Tibial nerve (tissue), 4 donors: Measurements from ENCODE around the gene AKT1. TPM values are rescaled to one million over a fixed set of nuclear protein-coding genes. Genes with fewer than 3 reads are reported as not detected.
A peak's percentile ranks its signal among the peaks of the same experiment; 100 is the strongest.

ENCODE experiments used
- DNase-seq, 2 donors: peaks; one replicate each; pipeline ENCODE4 v3.0.0-alpha.2; 2019; ENCODE audit warnings: low spot score in 2 of 2
- H3K27ac ChIP-seq, 4 donors: fragments of 200-600 bp; sonication (generic) in 3 of 4; one replicate each; pipeline ENCODE4 v1.5.1; 2017 to 2019; ENCODE audit warnings: mild to moderate bottlenecking in 1 of 4
- H3K27me3 ChIP-seq, 2 donors: fragments of 200-600 bp; sonication (generic) in 1 of 2; one replicate each; pipeline versions ENCODE4 v1.5.1 to v1.6.0; 2017 to 2019
- H3K36me3 ChIP-seq, 3 donors: fragments of 200-600 bp; sonication (generic); one replicate each; pipeline ENCODE4 v1.5.1; 2018 to 2019
- H3K4me1 ChIP-seq, 4 donors: fragments of 200-600 bp; sonication (generic) in 3 of 4; one replicate each; pipeline ENCODE4 v1.5.1; 2017 to 2019
- H3K4me3 ChIP-seq, 4 donors: fragments of 200-600 bp; sonication (generic) in 3 of 4; one replicate each; pipeline ENCODE4 v1.5.1; 2017 to 2019; ENCODE audit warnings: mild to moderate bottlenecking in 1 of 4, moderate library complexity in 1 of 4
- H3K9me3 ChIP-seq, 4 donors: fragments of 200-600 bp; sonication (generic) in 3 of 4; one replicate each; pipeline ENCODE4 v1.5.1; 2017 to 2019
- CTCF ChIP-seq, 5 experiments: fragments of 200-600 bp in 3 of 5; fragments of 450-650 bp in 2 of 5; sonication (generic) in 3 of 5; IDR thresholded peaks; one replicate each; pipeline ENCODE4 v1.5.1; 2016 to 2019; ENCODE audit warnings: antibody characterized with exemption in 5 of 5, mild to moderate bottlenecking in 3 of 5, moderate library complexity in 2 of 5
- EP300 ChIP-seq, 2 donors: sonication (generic); formaldehyde crosslinking; IDR thresholded peaks; one replicate each; pipeline ENCODE4 v1.6.1; 2017; ENCODE audit warnings: antibody characterized with exemption in 2 of 2, mild to moderate bottlenecking in 1 of 2
- POLR2A ChIP-seq, 2 donors: fragments of 450-650 bp; IDR thresholded peaks; one replicate each; pipeline ENCODE4 v1.6.1; 2017; ENCODE audit warnings: antibody characterized with exemption in 2 of 2, mild to moderate bottlenecking in 2 of 2, moderate library complexity in 2 of 2
- WGBS, 2 donors: methylation state at CpG; one replicate each; pipeline ENCODE4 v1.1.5; 2018; 5-methylcytosine and 5-hydroxymethylcytosine counted together
- total RNA-seq, 4 donors: library from RNA; depleted of rRNA; stranded (reverse); fragments of >200 nt; gene quantifications; one replicate each; pipeline ENCODE4 v1.1.0, GENCODE V29; 2016

AKT1 gene
- total RNA-seq, 4 donors from 2014 or later: 130 to 199 (median 144) TPM

- Histone ChIP-seq H3K4me3 (no peak overlapping the region), H3K27me3 (no peaks in the 10 kb centered on the region), H3K9me3 (peaks cover 0 to 5% (median 0%) of the 10 kb centered on the region in 4 donors), H3K4me1 (peaks cover 0 to 35% (median 16%) of the 10 kb centered on the region in 4 donors), H3K27ac (no peak overlapping the region), H3K36me3 (peaks cover 0 to 10% (median 0%) of the 10 kb centered on the region in 3 donors)
- 81% methylated on average over 16 to 27 of the region's 27 CpGs for WGBS, 2 donors
- DNase-seq: no peak
- no peak for TF ChIP-seq CTCF (IDR thresholded peaks at IDR 0.05)
- no peak for TF ChIP-seq POLR2A (IDR thresholded peaks at IDR 0.05)
- no peak for TF ChIP-seq EP300 (IDR thresholded peaks at IDR 0.05)
Observed at GRCh38 chr14:104821971-104822608, 26.5 kb upstream of the AKT1 start.

- 83 to 84% methylated on average over 16 to 23 of the region's 23 CpGs for WGBS, 2 donors
- no peak overlapping the region for H3K27ac ChIP-seq
- no peak for DNase-seq
- H3K4me3 ChIP-seq: no peak overlapping the region
- peaks cover 0 to 37% (median 19%) of the 10 kb centered on the region in 4 donors for H3K4me1 ChIP-seq
- peaks cover 0 to 10% (median 0%) of the 10 kb centered on the region in 3 donors for H3K36me3 ChIP-seq
- H3K27me3 ChIP-seq: no peaks in the 10 kb centered on the region
- TF ChIP-seq POLR2A (IDR thresholded peaks at IDR 0.05): no peak
- no peak for TF ChIP-seq EP300 (IDR thresholded peaks at IDR 0.05)
- no peak for TF ChIP-seq CTCF (IDR thresholded peaks at IDR 0.05)
- peaks cover 0 to 5% (median 0%) of the 10 kb centered on the region in 4 donors for H3K9me3 ChIP-seq
Observed at GRCh38 chr14:104821229-104821945, 25.8 kb upstream of the AKT1 start.

GRCh38 chr14:104820669-104821228, 25.2 kb upstream of the AKT1 start:
- Histone ChIP-seq H3K36me3 (peaks cover 0 to 10% (median 0%) of the 10 kb centered on the region in 3 donors), H3K27ac (peak overlapping the region in 1 of 4 donors; percentile 37), H3K27me3 (no peaks in the 10 kb centered on the region), H3K4me1 (peaks cover 0 to 32% (median 14%) of the 10 kb centered on the region in 4 donors), H3K9me3 (peaks cover 0 to 5% (median 0%) of the 10 kb centered on the region in 4 donors), H3K4me3 (no peak overlapping the region)
- WGBS, 2 donors: 12 to 22% methylated on average over 16 to 22 of the region's 22 CpGs
- TF ChIP-seq CTCF (IDR thresholded peaks at IDR 0.05): peak; percentile 25 to 66 (median 54)
- TF ChIP-seq POLR2A (IDR thresholded peaks at IDR 0.05): no peak
- TF ChIP-seq EP300 (IDR thresholded peaks at IDR 0.05): no peak
- no peak for DNase-seq

- H3K36me3 ChIP-seq: peaks cover 0 to 10% (median 0%) of the 10 kb centered on the region in 3 donors
- H3K27ac ChIP-seq: no peak overlapping the region
- peaks cover 0 to 37% (median 13%) of the 10 kb centered on the region in 4 donors for H3K4me1 ChIP-seq
- no peak overlapping the region for H3K4me3 ChIP-seq
- H3K9me3 ChIP-seq: peaks cover 0 to 5% (median 0%) of the 10 kb centered on the region in 4 donors
- WGBS, 2 donors: 87 to 88% methylated on average over 9 to 11 of the region's 12 CpGs
- no peak for TF ChIP-seq EP300 (IDR thresholded peaks at IDR 0.05)
- H3K27me3 ChIP-seq: no peaks in the 10 kb centered on the region
- DNase-seq: no peak
Observed at GRCh38 chr14:104819361-104819781, 23.8 kb upstream of the AKT1 start.

GRCh38 chr14:104818714-104819161, 23.2 kb upstream of the AKT1 start:
- DNase-seq: no peak
- H3K27me3 ChIP-seq: no peaks in the 10 kb centered on the region
- WGBS, 2 donors: 83 to 91% methylated on average over 8 of the region's 9 CpGs

More at GRCh38 chr14:104818714-104819161, 23.2 kb upstream of the AKT1 start:
- Histone ChIP-seq H3K4me3 (no peak overlapping the region), H3K4me1 (peaks cover 0 to 44% (median 15%) of the 10 kb centered on the region in 4 donors), H3K27ac (no peak overlapping the region), H3K9me3 (peaks cover 0 to 5% (median 0%) of the 10 kb centered on the region in 4 donors), H3K36me3 (peaks cover 0 to 10% (median 0%) of the 10 kb centered on the region in 3 donors)
- TF ChIP-seq EP300 (IDR thresholded peaks at IDR 0.05) (no peak), CTCF (IDR thresholded peaks at IDR 0.05) (no peak), POLR2A (IDR thresholded peaks at IDR 0.05) (no peak)
